PFSK-1 (cell line): ENCODE measurements around the gene SARDH.

Source experiments
- POLR2AphosphoS5 ChIP-seq: IDR thresholded peaks from 2 replicates; pipeline ENCODE4 v1.6.1; 2012; ENCODE audit warnings: low read depth, mild to moderate bottlenecking, control low read depth, low read length, moderate library complexity
- SIN3A ChIP-seq: IDR thresholded peaks from 2 replicates; pipeline ENCODE4 v1.6.1; 2012; ENCODE audit warnings: mild to moderate bottlenecking, low read length, moderate library complexity, borderline replicate concordance; ENCODE audit not compliant: insufficient read depth
- TAF1 ChIP-seq: IDR thresholded peaks from 2 replicates; pipeline ENCODE4 v1.6.1; 2012; ENCODE audit warnings: low read length, control low read depth, borderline replicate concordance; ENCODE audit not compliant: insufficient read depth
- TF ChIP-seq, protein P1 (sequence below), 2 experiments: IDR thresholded peaks; 2 replicates each; pipeline versions ENCODE4 v1.6.1 to v1.8.0; 2011 to 2012; ENCODE audit warnings: low read depth in 2 of 2, low read length in 2 of 2, control low read depth in 1 of 2, inconsistent platforms in 1 of 2, mild to moderate bottlenecking in 1 of 2, moderate library complexity in 1 of 2; ENCODE audit not compliant: insufficient read depth in 1 of 2

DNA sequence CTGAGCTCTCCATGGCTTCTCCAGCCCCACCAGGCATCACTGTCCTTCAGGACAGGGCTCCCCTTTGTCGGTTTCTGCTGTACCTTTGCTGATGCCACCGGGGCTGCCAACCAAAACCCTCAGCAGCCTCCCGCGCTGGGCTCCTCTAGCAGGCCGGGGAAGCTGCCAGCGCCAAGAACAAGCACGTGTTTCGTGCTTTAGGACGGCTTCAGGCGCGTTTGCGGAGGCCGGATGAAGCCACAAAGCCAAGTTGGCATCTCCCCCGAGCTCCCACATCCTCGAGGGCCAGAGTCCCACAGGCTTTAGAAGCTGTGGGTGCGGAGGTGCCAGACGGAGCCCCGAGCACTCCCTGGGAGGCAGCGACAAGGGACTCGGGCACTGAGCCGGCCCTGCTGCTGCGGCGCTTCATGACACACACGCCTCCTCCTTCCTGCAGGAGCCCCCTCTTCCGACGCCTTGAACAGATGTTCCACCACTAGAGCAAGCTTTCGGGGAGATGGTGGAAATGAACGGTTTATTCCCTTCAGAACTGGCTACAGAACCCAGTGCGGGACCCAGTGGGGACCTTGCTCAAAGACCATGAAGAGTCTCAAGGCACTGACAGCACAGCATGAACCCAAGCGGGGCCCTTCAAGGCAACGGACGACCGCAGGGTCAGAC is 36.7 kb downstream of the SARDH start:
- TF ChIP-seq, protein P1, sequence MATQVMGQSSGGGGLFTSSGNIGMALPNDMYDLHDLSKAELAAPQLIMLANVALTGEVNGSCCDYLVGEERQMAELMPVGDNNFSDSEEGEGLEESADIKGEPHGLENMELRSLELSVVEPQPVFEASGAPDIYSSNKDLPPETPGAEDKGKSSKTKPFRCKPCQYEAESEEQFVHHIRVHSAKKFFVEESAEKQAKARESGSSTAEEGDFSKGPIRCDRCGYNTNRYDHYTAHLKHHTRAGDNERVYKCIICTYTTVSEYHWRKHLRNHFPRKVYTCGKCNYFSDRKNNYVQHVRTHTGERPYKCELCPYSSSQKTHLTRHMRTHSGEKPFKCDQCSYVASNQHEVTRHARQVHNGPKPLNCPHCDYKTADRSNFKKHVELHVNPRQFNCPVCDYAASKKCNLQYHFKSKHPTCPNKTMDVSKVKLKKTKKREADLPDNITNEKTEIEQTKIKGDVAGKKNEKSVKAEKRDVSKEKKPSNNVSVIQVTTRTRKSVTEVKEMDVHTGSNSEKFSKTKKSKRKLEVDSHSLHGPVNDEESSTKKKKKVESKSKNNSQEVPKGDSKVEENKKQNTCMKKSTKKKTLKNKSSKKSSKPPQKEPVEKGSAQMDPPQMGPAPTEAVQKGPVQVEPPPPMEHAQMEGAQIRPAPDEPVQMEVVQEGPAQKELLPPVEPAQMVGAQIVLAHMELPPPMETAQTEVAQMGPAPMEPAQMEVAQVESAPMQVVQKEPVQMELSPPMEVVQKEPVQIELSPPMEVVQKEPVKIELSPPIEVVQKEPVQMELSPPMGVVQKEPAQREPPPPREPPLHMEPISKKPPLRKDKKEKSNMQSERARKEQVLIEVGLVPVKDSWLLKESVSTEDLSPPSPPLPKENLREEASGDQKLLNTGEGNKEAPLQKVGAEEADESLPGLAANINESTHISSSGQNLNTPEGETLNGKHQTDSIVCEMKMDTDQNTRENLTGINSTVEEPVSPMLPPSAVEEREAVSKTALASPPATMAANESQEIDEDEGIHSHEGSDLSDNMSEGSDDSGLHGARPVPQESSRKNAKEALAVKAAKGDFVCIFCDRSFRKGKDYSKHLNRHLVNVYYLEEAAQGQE (IDR thresholded peaks at IDR 0.05; ENCODE audit: insufficient read depth in 1 of 2, low read depth in 2 of 2, low read length in 2 of 2): no peak
- TF ChIP-seq TAF1: no peak
- TF ChIP-seq POLR2AphosphoS5: no peak
- no peak for TF ChIP-seq SIN3A
